ENCODE data around the gene TAS1R2. TPM values are rescaled to one million over a fixed set of nuclear protein-coding genes. Genes with fewer than 3 reads are reported as not detected.

The TAS1R2 gene
- total RNA-seq, 1 donor from 2014 or later, result not detected

GRCh38 chr1:18794051-18794450, 65.4 kb downstream of the TAS1R2 start:
- H3K27ac ChIP-seq, result no peak overlapping the region

GRCh38 chr1:18793164-18793563, 66.3 kb downstream of the TAS1R2 start:
- Histone ChIP-seq H3K9ac (no peak overlapping the region), H3K27me3 (peaks cover 7% of the 10 kb centered on the region), H3K79me2 (ENCODE audit: low read depth) (no peaks in the 10 kb centered on the region), H2AFZ (replicated peaks) (no peak overlapping the region), H3K27ac (no peak overlapping the region), H3K9me3 (ENCODE audit: low read depth) (no peaks in the 10 kb centered on the region), H3K36me3 (no peaks in the 10 kb centered on the region), H4K20me1 (ENCODE audit: low read depth) (no peaks in the 10 kb centered on the region), H3K4me3 (no peak overlapping the region), H3K4me2 (no peak overlapping the region), H3K4me1 (peaks cover 17% of the 10 kb centered on the region), H3F3A (ENCODE audit: low read depth) (peaks cover 8% of the 10 kb centered on the region)
- no peaks in the 10 kb centered on the region for H3K9me3 Mint-ChIP-seq
- TF ChIP-seq EZH2phosphoT487 (IDR thresholded peaks at IDR 0.05) (no peak), CTCF (IDR thresholded peaks at IDR 0.05) (no peak), EZH2 (IDR thresholded peaks at IDR 0.05) (no peak)
- no peak overlapping the region for H3K27ac Mint-ChIP-seq
- DNase-seq (ENCODE audit: low spot score), result no peak
- H3K4me1 Mint-ChIP-seq, result peaks cover 17% of the 10 kb centered on the region
- H3K27me3 Mint-ChIP-seq (ENCODE audit: insufficient read depth, low read depth), result peaks cover 11% of the 10 kb centered on the region
- H3K4me3 Mint-ChIP-seq, result no peak overlapping the region
- H3K36me3 Mint-ChIP-seq, result no peaks in the 10 kb centered on the region

More at GRCh38 chr1:18794051-18794450, 65.4 kb downstream of the TAS1R2 start:
- Mint-ChIP-seq H3K36me3 (no peaks in the 10 kb centered on the region), H3K27me3 (ENCODE audit: insufficient read depth, low read depth) (peaks cover 11% of the 10 kb centered on the region), H3K4me3 (no peak overlapping the region), H3K27ac (peak overlapping the region; percentile 11), H3K9me3 (no peaks in the 10 kb centered on the region), H3K4me1 (peaks cover 17% of the 10 kb centered on the region)
- Histone ChIP-seq H3K79me2 (ENCODE audit: low read depth) (no peaks in the 10 kb centered on the region), H3K27me3 (peaks cover 7% of the 10 kb centered on the region), H3K4me3 (no peak overlapping the region), H4K20me1 (ENCODE audit: low read depth) (no peaks in the 10 kb centered on the region), H3K9me3 (ENCODE audit: low read depth) (no peaks in the 10 kb centered on the region), H3K9ac (no peak overlapping the region), H3K4me1 (peaks cover 17% of the 10 kb centered on the region), H3F3A (ENCODE audit: low read depth) (peaks cover 8% of the 10 kb centered on the region), H2AFZ (replicated peaks) (peak overlapping the region; percentile 36), H3K4me2 (no peak overlapping the region), H3K36me3 (no peaks in the 10 kb centered on the region)
- no peak for DNase-seq (ENCODE audit: low spot score)
- TF ChIP-seq EZH2 (IDR thresholded peaks at IDR 0.05) (no peak), CTCF (IDR thresholded peaks at IDR 0.05) (no peak), EZH2phosphoT487 (IDR thresholded peaks at IDR 0.05) (no peak)

GRCh38 chr1:18792747-18793146, 66.7 kb downstream of the TAS1R2 start:
- TF ChIP-seq EZH2phosphoT487 (IDR thresholded peaks at IDR 0.05) (no peak), EZH2 (IDR thresholded peaks at IDR 0.05) (no peak), CTCF (IDR thresholded peaks at IDR 0.05) (no peak)
- Histone ChIP-seq H2AFZ (replicated peaks) (no peak overlapping the region), H3K9ac (no peak overlapping the region), H4K20me1 (ENCODE audit: low read depth) (no peaks in the 10 kb centered on the region), H3K79me2 (ENCODE audit: low read depth) (no peaks in the 10 kb centered on the region), H3K27me3 (peaks cover 7% of the 10 kb centered on the region), H3K4me1 (peaks cover 17% of the 10 kb centered on the region), H3K4me3 (no peak overlapping the region), H3K27ac (no peak overlapping the region), H3K4me2 (no peak overlapping the region), H3K9me3 (ENCODE audit: low read depth) (no peaks in the 10 kb centered on the region), H3F3A (ENCODE audit: low read depth) (peaks cover 8% of the 10 kb centered on the region), H3K36me3 (no peaks in the 10 kb centered on the region)
- H3K27ac Mint-ChIP-seq, result no peak overlapping the region
- no peaks in the 10 kb centered on the region for H3K9me3 Mint-ChIP-seq
- H3K36me3 Mint-ChIP-seq, result no peaks in the 10 kb centered on the region
- H3K27me3 Mint-ChIP-seq (ENCODE audit: insufficient read depth, low read depth), result peaks cover 11% of the 10 kb centered on the region
- no peak for DNase-seq (ENCODE audit: low spot score)
- no peak overlapping the region for H3K4me3 Mint-ChIP-seq
- peaks cover 17% of the 10 kb centered on the region for H3K4me1 Mint-ChIP-seq

MicroRNAs encoded within 50 kb of the gene (microRNA counts, 767-probe panel; counts per million panel counts)
- microRNA hsa-miR-1290, result 460 counts per million, percentile 90 among the panel's probes with 10 or more counts

Small RNA genes lying within 50 kb of the gene (microRNA-seq; reads per million reads assigned to microRNA genes)
- gene MIR1290 (not detected), gene MIR4695 (not detected)

Small RNA genes lying within 50 kb of the gene (small RNA-seq; reads per million reads assigned to genes)
- not detected for gene MIR1290
- not detected for gene MIR4695

Other genes starting within 250 kb of the TAS1R2 start
- 0.06 and 0.46 TPM in 2 replicates for gene PAX7, start 228.8 kb downstream of the TAS1R2 start, total RNA-seq (ENCODE audit: low replicate concordance)
- 21.8 and 39.9 TPM in 2 replicates for gene ALDH4A1, start 42.9 kb upstream of the TAS1R2 start, total RNA-seq (ENCODE audit: low replicate concordance)
- gene IFFO2, start 97.0 kb upstream of the TAS1R2 start, total RNA-seq (ENCODE audit: low replicate concordance), result 0.65 and 1.5 TPM in 2 replicates

Measured in neural progenitor cell (in vitro differentiated cells).